NCI-H2081 (cell line): ENCODE results near the gene LBHD1.
"Not testable (repeated sequence)": the region's sequence is repeated elsewhere in the genome, so short reads cannot be mapped to it uniquely, and the experiment has no call there.

Experiments used
- DNase-seq, 2 experiments: peaks; one replicate each; lab custom pipeline; 2025; lab: John Stamatoyannopoulos, UW

The LBHD1 gene

DNA sequence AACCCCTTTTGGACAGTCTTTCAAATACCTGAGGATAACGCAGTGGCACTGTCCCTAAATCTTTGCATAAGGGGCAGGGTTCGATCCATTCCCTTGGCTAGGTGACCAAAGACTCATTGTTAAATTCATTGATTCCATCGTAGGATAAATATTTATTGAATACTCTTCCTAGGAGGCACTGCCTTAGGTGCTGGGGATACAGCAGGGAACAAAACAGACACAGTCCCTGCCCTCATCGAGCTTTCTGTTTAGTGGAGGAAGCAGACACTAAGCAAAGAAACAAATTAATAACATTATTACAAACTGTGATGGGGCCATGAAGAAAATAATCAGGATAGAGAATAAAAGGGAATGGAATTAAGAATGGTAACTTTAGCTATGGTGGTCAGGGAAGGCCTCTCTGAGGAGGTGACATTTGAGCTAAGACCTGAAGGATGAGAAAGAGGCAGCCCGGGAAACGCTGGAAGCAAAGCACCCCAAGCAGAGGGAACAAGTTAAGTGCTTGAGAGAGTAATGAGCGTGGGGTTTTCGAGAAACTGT, 51.0 kb downstream of the LBHD1 start:
- DNase-seq = no peak

GRCh38 chr11:62616957-62617356, 55.1 kb downstream of the LBHD1 start:
- not testable (repeated sequence) for DNase-seq

DNA sequence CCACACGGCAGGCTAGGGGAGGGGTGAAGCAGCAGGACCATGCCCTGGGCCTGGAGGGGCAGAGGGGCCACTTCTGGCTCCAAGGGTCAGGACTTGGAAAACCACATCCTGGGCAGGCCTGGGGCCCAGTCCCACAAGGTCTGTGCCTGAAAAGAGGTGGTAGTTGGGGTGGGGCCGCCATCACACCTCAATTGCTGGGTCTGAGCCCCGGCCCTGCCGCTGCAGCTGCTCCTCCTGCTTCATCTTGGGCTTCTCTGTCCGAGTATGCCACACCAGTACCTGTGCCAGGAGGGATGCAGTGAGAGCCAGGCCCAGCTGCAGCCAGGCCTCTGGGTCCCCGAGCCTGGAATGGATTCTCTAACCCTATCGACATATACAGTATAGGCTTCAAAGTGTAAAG, 56.5 kb downstream of the LBHD1 start:
- DNase-seq = no peak

- no peak for DNase-seq
These were observed 57.8 kb downstream of the LBHD1 start for GRCh38 chr11:62614275-62614674.

DNA sequence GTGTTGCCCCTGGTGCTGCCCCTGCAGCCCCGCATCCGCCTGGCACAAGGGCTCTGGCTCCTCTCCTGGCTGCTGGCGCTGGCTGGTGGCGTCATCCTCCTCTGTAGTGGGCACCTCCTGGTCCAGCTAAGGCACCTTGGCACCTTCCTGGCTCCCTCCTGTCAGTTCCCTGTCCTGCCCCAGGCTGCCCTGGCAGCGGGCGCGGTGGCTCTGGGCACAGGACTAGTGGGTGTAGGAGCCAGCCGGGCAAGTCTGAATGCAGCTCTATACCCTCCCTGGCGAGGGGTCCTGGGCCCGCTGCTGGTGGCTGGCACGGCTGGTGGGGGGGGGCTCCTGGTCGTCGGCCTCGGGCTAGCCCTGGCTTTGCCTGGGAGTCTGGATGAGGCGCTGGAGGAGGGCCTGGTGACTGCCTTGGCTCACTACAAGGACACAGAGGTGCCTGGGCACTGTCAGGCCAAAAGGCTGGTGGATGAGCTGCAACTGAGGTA, 58.7 kb downstream of the LBHD1 start:
- DNase-seq = no peak
